Vagina (tissue), 2 donors: ENCODE measurements around the gene NTSR1. TPM values are rescaled to one million over a fixed set of nuclear protein-coding genes. Genes with fewer than 3 reads are reported as not detected.

ENCODE experiments used
- DNase-seq, 2 donors: peaks; one replicate each; pipeline ENCODE4 v3.0.0-alpha.2; 2017; ENCODE audit errors: extremely low spot score in 2 of 2
- H3K27ac ChIP-seq: fragments of 200-600 bp; sonication (generic); one replicate; pipeline ENCODE4 v1.5.1; 2019
- H3K27me3 ChIP-seq: fragments of 200-600 bp; sonication (generic); one replicate; pipeline ENCODE4 v1.5.1; 2019
- H3K36me3 ChIP-seq, 2 donors: fragments of 200-600 bp; sonication (generic); one replicate each; pipeline ENCODE4 v1.5.1; 2017 to 2019
- H3K4me1 ChIP-seq: fragments of 200-600 bp; sonication (generic); one replicate; pipeline ENCODE4 v1.5.1; 2019
- H3K4me3 ChIP-seq, 2 donors: fragments of 200-600 bp; sonication (generic); 1 replicate in 1 of 2; 2 replicates in 1 of 2; pipeline ENCODE4 v1.5.1; 2016 to 2019
- H3K9me3 ChIP-seq: fragments of 200-600 bp; sonication (generic); one replicate; pipeline ENCODE4 v1.5.1; 2019
- POLR2A ChIP-seq, 2 donors: fragments of 450-650 bp; IDR thresholded peaks; one replicate each; pipeline ENCODE4 v1.6.1; 2017; ENCODE audit warnings: antibody characterized with exemption in 2 of 2, mild to moderate bottlenecking in 2 of 2, moderate library complexity in 2 of 2
- POLR2AphosphoS5 ChIP-seq, 2 donors: sonication (generic); formaldehyde crosslinking; IDR thresholded peaks; one replicate each; pipeline ENCODE4 v1.9.0; 2017; ENCODE audit warnings: antibody characterized with exemption in 2 of 2, mild to moderate bottlenecking in 2 of 2, low read depth in 1 of 2; ENCODE audit not compliant: insufficient read depth in 1 of 2
- intact Hi-C: fragments of 100-400 bp; cut with DNase I; formaldehyde crosslinking; loops from one replicate; pipeline ENCODE4 v1.15.1; 2023
- total RNA-seq: library from RNA; depleted of rRNA; stranded (reverse); fragments of >200 nt; gene quantifications from one replicate; pipeline ENCODE4 v1.2.3, GENCODE V29; 2016
- TF ChIP-seq, protein P1 (sequence below), 3 experiments: fragments of 450-650 bp in 2 of 3; fragments of 200-600 bp in 1 of 3; sonication (generic) in 1 of 3; IDR thresholded peaks; one replicate each; pipeline ENCODE4 v1.5.1; 2017 to 2019; ENCODE audit warnings: antibody characterized with exemption in 3 of 3, mild to moderate bottlenecking in 2 of 3, moderate library complexity in 2 of 3

NTSR1 gene
- total RNA-seq, 1 donor from 2014 or later: 0.49 TPM

DNA sequence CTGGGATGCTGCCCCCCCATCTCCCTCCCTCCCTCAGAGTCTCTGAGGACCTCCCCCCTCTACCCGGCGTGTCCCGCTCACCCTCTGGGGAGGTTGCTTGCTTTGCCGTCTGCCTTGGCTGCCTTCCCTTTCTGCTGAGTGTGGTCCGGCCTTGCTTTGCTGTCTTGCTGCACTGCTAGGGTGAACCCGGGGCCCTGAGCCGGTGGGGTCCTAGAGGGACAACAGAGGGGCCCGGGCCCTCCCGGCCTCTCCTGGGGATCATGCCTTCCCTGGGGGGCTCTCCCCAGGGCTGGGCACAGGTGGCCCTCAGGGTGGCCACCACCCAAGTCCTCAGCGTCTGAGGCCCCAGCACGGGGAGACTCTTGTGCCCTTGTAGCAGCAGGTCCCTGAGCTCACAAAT is 47.0 kb upstream of the NTSR1 start:
- Histone ChIP-seq H3K4me1 (no peaks in the 10 kb centered on the region), H3K4me3 (no peak overlapping the region), H3K27ac (no peak overlapping the region), H3K9me3 (no peaks in the 10 kb centered on the region), H3K36me3 (no peaks in the 10 kb centered on the region), H3K27me3 (no peaks in the 10 kb centered on the region)
- TF ChIP-seq, protein P1, sequence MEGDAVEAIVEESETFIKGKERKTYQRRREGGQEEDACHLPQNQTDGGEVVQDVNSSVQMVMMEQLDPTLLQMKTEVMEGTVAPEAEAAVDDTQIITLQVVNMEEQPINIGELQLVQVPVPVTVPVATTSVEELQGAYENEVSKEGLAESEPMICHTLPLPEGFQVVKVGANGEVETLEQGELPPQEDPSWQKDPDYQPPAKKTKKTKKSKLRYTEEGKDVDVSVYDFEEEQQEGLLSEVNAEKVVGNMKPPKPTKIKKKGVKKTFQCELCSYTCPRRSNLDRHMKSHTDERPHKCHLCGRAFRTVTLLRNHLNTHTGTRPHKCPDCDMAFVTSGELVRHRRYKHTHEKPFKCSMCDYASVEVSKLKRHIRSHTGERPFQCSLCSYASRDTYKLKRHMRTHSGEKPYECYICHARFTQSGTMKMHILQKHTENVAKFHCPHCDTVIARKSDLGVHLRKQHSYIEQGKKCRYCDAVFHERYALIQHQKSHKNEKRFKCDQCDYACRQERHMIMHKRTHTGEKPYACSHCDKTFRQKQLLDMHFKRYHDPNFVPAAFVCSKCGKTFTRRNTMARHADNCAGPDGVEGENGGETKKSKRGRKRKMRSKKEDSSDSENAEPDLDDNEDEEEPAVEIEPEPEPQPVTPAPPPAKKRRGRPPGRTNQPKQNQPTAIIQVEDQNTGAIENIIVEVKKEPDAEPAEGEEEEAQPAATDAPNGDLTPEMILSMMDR (IDR thresholded peaks at IDR 0.05): no peak
- TF ChIP-seq POLR2A (IDR thresholded peaks at IDR 0.05) (no peak), POLR2AphosphoS5 (IDR thresholded peaks at IDR 0.05; ENCODE audit: insufficient read depth in 1 of 2, low read depth in 1 of 2) (no peak)
- no peak for DNase-seq
- intact Hi-C loops: no loop called here

DNA sequence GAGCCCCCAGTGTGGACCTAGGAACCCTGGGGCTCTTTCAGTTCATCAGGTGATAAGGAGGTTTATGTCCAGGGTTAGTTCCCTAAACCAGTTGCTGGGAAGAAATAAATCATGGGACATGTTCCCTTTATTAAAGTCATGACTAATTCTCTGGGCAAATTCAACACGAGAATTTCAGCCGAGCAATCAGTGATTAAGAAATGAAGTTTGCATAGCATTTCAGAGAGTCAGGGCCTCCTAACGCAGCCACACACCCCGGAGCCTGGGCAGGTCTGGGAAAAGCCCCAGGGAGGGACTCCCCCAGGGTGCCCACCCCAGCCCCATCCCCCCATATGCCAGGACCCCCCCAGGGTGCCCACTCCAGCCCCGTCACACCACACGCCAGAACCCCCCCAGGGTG is 46.2 kb upstream of the NTSR1 start:
- intact Hi-C loops: no loop called here
- Histone ChIP-seq H3K36me3 (no peaks in the 10 kb centered on the region), H3K27me3 (no peaks in the 10 kb centered on the region), H3K9me3 (no peaks in the 10 kb centered on the region), H3K27ac (peak overlapping the region; percentile 5), H3K4me3 (no peak overlapping the region), H3K4me1 (no peaks in the 10 kb centered on the region)
- no peak for DNase-seq
- no peak for TF ChIP-seq POLR2A (IDR thresholded peaks at IDR 0.05)
- TF ChIP-seq POLR2AphosphoS5 (IDR thresholded peaks at IDR 0.05; ENCODE audit: insufficient read depth in 1 of 2, low read depth in 1 of 2): no peak
- TF ChIP-seq, protein P1 (IDR thresholded peaks at IDR 0.05): no peak

DNA sequence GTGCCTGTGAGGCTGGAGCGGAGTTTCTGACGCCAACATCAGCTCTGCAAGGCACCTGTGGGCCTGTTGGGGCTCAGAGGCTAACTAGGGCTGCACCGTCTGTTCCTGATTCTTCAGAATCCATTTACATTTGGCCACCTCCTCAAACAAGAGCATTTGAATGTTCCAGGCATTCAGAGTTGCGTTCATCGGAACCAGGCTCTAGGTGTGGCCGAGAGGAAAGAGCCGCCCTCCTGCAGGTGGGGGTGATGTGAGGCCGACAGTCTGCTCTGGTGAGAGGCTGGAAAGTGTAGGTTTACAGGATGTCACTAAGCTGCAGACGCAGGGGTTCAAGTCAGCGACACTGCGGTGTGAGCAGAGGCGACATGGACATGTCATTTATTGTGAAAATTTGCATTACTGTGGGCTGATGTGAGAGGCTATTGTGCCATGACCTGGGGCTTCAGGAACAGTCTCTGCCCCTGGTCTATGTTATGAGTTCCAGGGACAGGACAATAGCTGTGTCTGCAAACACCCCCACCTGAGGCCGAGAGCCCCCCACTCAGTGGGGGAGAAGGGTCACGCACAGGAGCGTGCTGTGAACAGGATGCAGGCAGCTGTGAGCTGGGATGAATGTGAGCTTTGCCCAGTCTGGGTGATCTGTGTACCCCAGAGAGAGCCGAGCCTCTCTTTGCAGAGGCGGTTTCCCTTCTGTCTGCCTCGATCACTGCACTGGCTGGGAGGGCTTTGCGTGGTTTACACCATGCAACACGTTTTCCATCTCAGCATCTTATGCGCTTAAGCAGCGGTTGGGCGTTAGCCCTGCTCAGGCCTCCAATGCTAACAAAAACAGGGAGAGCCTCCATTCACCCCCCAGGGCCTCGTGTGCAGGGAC is 45.3 kb upstream of the NTSR1 start:
- H3K27me3 ChIP-seq: no peaks in the 10 kb centered on the region
- intact Hi-C loops: no loop called here
- no peak overlapping the region for H3K27ac ChIP-seq
- TF ChIP-seq POLR2AphosphoS5 (IDR thresholded peaks at IDR 0.05; ENCODE audit: insufficient read depth in 1 of 2, low read depth in 1 of 2) (no peak), POLR2A (IDR thresholded peaks at IDR 0.05) (no peak)
- TF ChIP-seq, protein P1 (IDR thresholded peaks at IDR 0.05): no peak
- H3K4me1 ChIP-seq: no peaks in the 10 kb centered on the region
- no peak overlapping the region for H3K4me3 ChIP-seq
- no peaks in the 10 kb centered on the region for H3K9me3 ChIP-seq
- no peak for DNase-seq
- H3K36me3 ChIP-seq: no peaks in the 10 kb centered on the region

DNA sequence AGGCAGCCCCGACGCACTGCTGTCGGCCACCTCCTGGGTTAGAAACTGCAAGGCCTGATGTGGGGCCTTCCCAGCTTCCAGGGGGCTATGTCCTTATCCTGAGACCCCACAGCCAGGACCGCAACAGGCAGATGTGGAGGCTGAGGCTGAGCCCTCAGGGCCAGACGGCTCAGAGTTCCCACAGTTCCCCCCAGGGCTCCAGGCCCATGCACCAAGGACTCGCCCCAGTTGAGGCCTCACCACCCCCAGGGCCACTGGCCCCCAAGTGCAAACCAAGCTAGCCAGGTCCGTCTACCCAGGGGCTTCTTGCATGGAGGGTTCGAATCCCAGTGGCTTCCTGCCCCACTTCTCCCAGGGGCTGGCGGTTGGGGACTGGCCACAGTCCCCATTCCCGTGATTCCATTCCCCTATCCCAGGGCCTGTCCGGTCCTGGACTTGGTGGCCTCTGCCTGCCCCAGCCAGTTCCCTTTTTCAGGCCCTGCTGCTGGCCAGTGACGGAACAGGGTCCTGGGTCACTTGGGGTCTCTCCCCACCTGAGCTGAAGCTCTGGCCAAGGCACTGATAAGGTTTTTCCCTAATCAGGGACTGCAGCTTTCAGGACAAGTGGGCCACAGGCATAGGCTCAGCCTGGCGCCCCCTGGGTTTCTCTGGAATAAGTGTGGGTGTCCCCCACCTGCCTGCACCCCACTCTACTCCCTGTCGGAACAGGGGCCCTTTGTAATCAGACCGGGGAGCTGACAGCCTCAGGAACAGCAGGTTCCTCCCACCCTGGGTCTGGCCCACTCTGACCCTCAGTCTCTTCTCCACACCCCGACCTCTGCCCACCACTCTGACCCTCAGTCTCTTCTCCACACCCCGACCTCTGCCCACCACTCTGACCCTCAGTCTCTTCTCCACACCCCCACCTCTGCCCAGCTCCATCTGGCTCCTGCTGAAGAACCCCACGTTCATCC is 44.3 kb upstream of the NTSR1 start:
- Histone ChIP-seq H3K27me3 (no peaks in the 10 kb centered on the region), H3K27ac (no peak overlapping the region), H3K9me3 (no peaks in the 10 kb centered on the region), H3K36me3 (no peaks in the 10 kb centered on the region), H3K4me3 (no peak overlapping the region), H3K4me1 (no peaks in the 10 kb centered on the region)
- intact Hi-C loops: no loop called here
- TF ChIP-seq POLR2A (IDR thresholded peaks at IDR 0.05) (no peak), POLR2AphosphoS5 (IDR thresholded peaks at IDR 0.05; ENCODE audit: insufficient read depth in 1 of 2, low read depth in 1 of 2) (no peak)
- TF ChIP-seq, protein P1 (IDR thresholded peaks at IDR 0.05): no peak
- DNase-seq: no peak
